Measurements from ENCODE around the gene ADAD2.

The ADAD2 gene

GRCh38 chr16:84190731-84191388 lies at the start of gene ADAD2:
Gene ADAD2 (plus strand): TSS chr16:84191157. CDS start chr16:84191231, 74 bp downstream.
- no peak within 1 kb of the TSS for H3K27ac ChIP-seq
- H3K27me3 ChIP-seq (ENCODE audit: insufficient read depth, low read depth) = peaks cover 9% of the 10 kb centered on the region; the same call in 1 of the 2 replicates
- H4K20me1 ChIP-seq (ENCODE audit: insufficient read depth) = no peaks in the 10 kb centered on the region
- H3K4me1 ChIP-seq (ENCODE audit: low read depth, poor library complexity, severe bottlenecking) = peaks cover 7% of the 10 kb centered on the region
- H3K79me2 ChIP-seq (ENCODE audit: insufficient read depth, low read depth) = peaks cover 9% of the 10 kb centered on the region
- no peak within 1 kb of the TSS for H3K9ac ChIP-seq
- no peak within 1 kb of the TSS for H3K4me2 ChIP-seq
- no peak for TF ChIP-seq CTCF (conservative IDR thresholded peaks at IDR 0.05; ENCODE audit: low read depth, low read length)
- no peak within 1 kb of the TSS for H3K4me3 ChIP-seq (IDR thresholded peaks at IDR 0.05; ENCODE audit: insufficient read depth, low read depth, low read length)
- H3K36me3 ChIP-seq (ENCODE audit: insufficient read depth) = no peaks in the 10 kb centered on the region
- H2AFZ ChIP-seq (ENCODE audit: low read depth) = no peak within 1 kb of the TSS

DNA sequence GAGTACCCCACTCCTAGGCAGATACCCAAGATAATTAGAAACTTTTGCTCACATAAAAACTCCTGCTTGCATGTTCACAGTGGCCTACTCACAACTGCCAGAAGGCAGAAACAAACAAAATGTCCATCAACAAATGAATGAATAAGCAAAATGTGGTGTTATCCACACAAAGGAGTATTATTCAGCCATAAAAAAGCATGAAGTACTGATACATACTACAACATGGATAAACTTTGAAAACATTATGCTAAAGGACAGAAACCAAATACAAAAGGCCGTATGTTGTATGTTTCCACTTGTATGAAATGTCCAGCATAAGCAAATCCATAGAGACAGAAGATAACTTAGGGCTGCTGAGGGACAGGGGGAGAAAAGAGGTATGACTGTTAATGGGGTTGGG lies 47.9 kb upstream of the ADAD2 start:
- Histone ChIP-seq H3K4me2 (no peak overlapping the region), H3K79me2 (ENCODE audit: insufficient read depth, low read depth) (peaks cover 11% of the 10 kb centered on the region; the same call in 1 of the 2 replicates), H3K4me1 (ENCODE audit: low read depth, poor library complexity, severe bottlenecking) (peaks cover 31% of the 10 kb centered on the region), H3K4me3 (IDR thresholded peaks at IDR 0.05; ENCODE audit: insufficient read depth, low read depth, low read length) (no peak overlapping the region), H4K20me1 (ENCODE audit: insufficient read depth) (no peaks in the 10 kb centered on the region), H2AFZ (ENCODE audit: low read depth) (no peak overlapping the region), H3K27ac (no peak overlapping the region), H3K9ac (no peak overlapping the region), H3K36me3 (ENCODE audit: insufficient read depth) (no peaks in the 10 kb centered on the region), H3K27me3 (ENCODE audit: insufficient read depth, low read depth) (no peaks in the 10 kb centered on the region)
- TF ChIP-seq CTCF (conservative IDR thresholded peaks at IDR 0.05; ENCODE audit: low read depth, low read length) = no peak

- Histone ChIP-seq H3K4me2 (peak overlapping the region; percentile 77), H3K79me2 (ENCODE audit: insufficient read depth, low read depth) (peaks cover 11% of the 10 kb centered on the region; the same call in 1 of the 2 replicates), H3K9ac (no peak overlapping the region), H3K27me3 (ENCODE audit: insufficient read depth, low read depth) (no peaks in the 10 kb centered on the region), H3K4me1 (ENCODE audit: low read depth, poor library complexity, severe bottlenecking) (peaks cover 25% of the 10 kb centered on the region), H3K27ac (no peak overlapping the region), H2AFZ (ENCODE audit: low read depth) (no peak overlapping the region; the same call in 1 of the 2 replicates), H3K4me3 (IDR thresholded peaks at IDR 0.05; ENCODE audit: insufficient read depth, low read depth, low read length) (no peak overlapping the region), H4K20me1 (ENCODE audit: insufficient read depth) (no peaks in the 10 kb centered on the region), H3K36me3 (ENCODE audit: insufficient read depth) (no peaks in the 10 kb centered on the region)
- no peak for TF ChIP-seq CTCF (conservative IDR thresholded peaks at IDR 0.05; ENCODE audit: low read depth, low read length)
Measured at GRCh38 chr16:84143784-84144199, 47.2 kb upstream of the ADAD2 start.

DNA sequence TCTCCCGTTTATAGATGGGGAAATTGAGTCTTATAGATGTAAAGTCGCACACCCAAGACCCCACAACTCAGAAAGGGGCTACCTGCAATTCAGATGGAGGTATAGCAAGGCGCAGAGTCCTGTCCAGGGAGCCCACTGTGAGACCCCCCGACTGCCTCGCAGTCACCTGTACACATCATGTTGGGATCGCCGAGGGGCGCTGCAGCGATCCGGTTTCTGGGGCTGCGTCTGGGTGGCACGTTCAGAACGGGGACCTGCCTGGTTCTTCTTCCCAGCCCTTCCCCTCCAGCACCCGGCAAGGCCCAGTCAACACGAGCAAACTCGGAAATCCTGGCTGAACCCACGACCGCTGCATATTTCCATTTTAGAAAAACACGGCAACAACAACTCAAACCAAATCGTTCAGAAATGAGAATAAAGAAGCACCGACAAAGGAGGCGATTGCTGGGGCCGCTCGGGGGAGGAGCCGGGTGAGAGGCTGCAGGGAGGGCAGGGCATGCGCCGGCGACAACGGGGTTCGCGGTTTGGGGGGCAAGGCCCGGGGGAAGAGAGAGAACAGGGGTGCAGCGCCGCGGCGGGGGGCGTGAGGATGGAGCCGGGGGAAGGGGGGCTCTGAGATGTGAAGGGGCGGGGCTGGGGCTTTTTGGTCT lies 46.6 kb upstream of the ADAD2 start:
- Histone ChIP-seq H4K20me1 (ENCODE audit: insufficient read depth) (no peaks in the 10 kb centered on the region), H3K4me3 (IDR thresholded peaks at IDR 0.05; ENCODE audit: insufficient read depth, low read depth, low read length) (no peak overlapping the region), H3K27ac (no peak overlapping the region), H3K4me1 (ENCODE audit: low read depth, poor library complexity, severe bottlenecking) (peaks cover 20% of the 10 kb centered on the region), H3K79me2 (ENCODE audit: insufficient read depth, low read depth) (peaks cover 11% of the 10 kb centered on the region; the same call in 1 of the 2 replicates), H3K4me2 (peak overlapping the region; percentile 77), H3K27me3 (ENCODE audit: insufficient read depth, low read depth) (no peaks in the 10 kb centered on the region), H3K9ac (peak overlapping the region; percentile 22; the same call in 1 of the 2 replicates), H3K36me3 (ENCODE audit: insufficient read depth) (no peaks in the 10 kb centered on the region), H2AFZ (ENCODE audit: low read depth) (peak overlapping the region; percentile 47)
- no peak for TF ChIP-seq CTCF (conservative IDR thresholded peaks at IDR 0.05; ENCODE audit: low read depth, low read length)
